Neural cell (in vitro differentiated cells): ENCODE measurements around the gene GRID1.

Experiments
- CTCF ChIP-seq: fragments of 450-650 bp; IDR thresholded peaks from 2 replicates; pipeline ENCODE4 v1.5.1; 2014; ENCODE audit warnings: antibody characterized with exemption, mild to moderate bottlenecking, moderate library complexity; ENCODE audit not compliant: poor library complexity, severe bottlenecking
- EP300 ChIP-seq: fragments of 450-650 bp; conservative IDR thresholded peaks from 2 replicates; pipeline ENCODE4 v1.6.1; 2014; ENCODE audit warnings: antibody characterized with exemption, mild to moderate bottlenecking, moderate library complexity; ENCODE audit not compliant: poor library complexity, severe bottlenecking
- EZH2 ChIP-seq: fragments of 200-600, 300-800 bp; shearing (Covaris generic), sonication (generic); IDR thresholded peaks from 2 replicates; pipeline ENCODE4 v1.6.1; 2014; ENCODE audit warnings: antibody characterized with exemption, low read length, borderline replicate concordance, mild to moderate bottlenecking; ENCODE audit not compliant: insufficient read depth, poor library complexity, severe bottlenecking
- POLR2AphosphoS5 ChIP-seq: IDR thresholded peaks from 2 replicates; pipeline ENCODE4 v1.6.1; 2012
- RAD21 ChIP-seq: fragments of 450-650 bp; conservative IDR thresholded peaks from 2 replicates; pipeline ENCODE4 v1.6.1; 2014; ENCODE audit warnings: antibody characterized with exemption, mild to moderate bottlenecking, moderate library complexity

DNA sequence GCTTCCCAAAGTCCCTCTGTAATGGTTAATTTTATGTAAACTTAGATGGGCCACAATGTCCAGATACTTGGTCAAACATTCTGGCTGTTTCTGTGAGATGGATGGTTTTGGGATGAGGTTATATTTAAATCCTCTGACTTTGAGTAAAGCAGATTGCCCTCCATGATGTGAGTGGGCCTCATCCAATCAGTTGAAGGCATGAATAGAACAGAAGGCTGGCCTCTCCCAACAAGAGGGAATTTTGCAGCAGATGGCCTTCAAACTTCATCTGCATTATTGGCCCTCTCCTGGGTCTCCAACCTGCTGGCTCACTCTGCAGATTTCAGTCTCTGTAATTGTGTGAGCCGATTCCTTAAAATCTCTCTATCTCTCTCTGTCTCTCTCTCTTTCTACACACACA lies 362.3 kb downstream of the GRID1 start:
- no peak for TF ChIP-seq EZH2
- no peak for TF ChIP-seq RAD21
- no peak for TF ChIP-seq CTCF
- no peak for TF ChIP-seq EP300
- no peak for TF ChIP-seq POLR2AphosphoS5
